OCI-LY1 (cell line): ENCODE data around the gene OTP.

Source experiments
- EZH2 ChIP-seq: fragments of 200-600 bp; sonication (generic), shearing (Covaris generic); IDR thresholded peaks from 2 replicates; pipeline ENCODE4 v1.8.0; 2017; ENCODE audit warnings: borderline replicate concordance, mixed run types, mild to moderate bottlenecking, antibody characterized with exemption, low read length, moderate library complexity, mixed read lengths
- TF ChIP-seq, protein P1 (sequence below): fragments of 200-600 bp; sonication (generic), shearing (Covaris generic); IDR thresholded peaks from 2 replicates; pipeline ENCODE4 v1.5.1; 2017; ENCODE audit warnings: mild to moderate bottlenecking, antibody characterized with exemption, low read length, moderate library complexity, mixed read lengths

- TF ChIP-seq, protein P1, sequence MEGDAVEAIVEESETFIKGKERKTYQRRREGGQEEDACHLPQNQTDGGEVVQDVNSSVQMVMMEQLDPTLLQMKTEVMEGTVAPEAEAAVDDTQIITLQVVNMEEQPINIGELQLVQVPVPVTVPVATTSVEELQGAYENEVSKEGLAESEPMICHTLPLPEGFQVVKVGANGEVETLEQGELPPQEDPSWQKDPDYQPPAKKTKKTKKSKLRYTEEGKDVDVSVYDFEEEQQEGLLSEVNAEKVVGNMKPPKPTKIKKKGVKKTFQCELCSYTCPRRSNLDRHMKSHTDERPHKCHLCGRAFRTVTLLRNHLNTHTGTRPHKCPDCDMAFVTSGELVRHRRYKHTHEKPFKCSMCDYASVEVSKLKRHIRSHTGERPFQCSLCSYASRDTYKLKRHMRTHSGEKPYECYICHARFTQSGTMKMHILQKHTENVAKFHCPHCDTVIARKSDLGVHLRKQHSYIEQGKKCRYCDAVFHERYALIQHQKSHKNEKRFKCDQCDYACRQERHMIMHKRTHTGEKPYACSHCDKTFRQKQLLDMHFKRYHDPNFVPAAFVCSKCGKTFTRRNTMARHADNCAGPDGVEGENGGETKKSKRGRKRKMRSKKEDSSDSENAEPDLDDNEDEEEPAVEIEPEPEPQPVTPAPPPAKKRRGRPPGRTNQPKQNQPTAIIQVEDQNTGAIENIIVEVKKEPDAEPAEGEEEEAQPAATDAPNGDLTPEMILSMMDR = no peak
- TF ChIP-seq EZH2 = no peak
Measured at GRCh38 chr5:77635917-77636640, 2.4 kb downstream of the OTP start.
